ENCODE results near the gene NME4.
"Not testable (repeated sequence)": the region's sequence is repeated elsewhere in the genome, so short reads cannot be mapped to it uniquely, and the experiment has no call there.

Gene NME4

DNA sequence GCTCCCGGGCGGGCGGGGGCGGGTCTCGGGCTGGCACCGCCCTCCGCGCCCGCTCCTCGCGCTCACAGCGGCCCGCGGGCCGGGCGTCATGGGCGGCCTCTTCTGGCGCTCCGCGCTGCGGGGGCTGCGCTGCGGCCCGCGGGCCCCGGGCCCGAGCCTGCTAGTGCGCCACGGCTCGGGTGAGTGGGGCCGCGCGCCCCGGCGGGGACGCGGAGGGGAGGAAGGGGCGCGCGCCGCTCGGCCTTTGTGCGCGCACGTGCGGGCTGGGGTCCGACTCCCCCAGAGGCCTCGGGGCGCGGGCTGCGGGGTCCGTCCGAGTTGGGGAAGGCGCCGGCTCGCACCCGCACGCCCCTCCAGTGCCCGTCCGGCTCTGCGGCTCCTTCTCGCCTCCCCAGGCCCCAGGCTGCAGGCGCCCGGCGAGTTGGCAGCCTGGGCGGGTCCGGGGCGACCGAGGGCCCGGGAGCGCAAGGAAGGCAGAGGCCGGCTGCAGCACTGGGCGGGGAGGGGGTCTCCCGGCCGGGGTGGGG is at the start of gene NME4:
TSS of gene NME4 (plus strand) at position 65 of the 527 bp plus-strand sequence. CDS start at position 89, 24 bp downstream.
- TF ChIP-seq POLR2A (IDR thresholded peaks at IDR 0.05; ENCODE audit: low read length): peak; percentile 3
- TF ChIP-seq GATA1 (IDR thresholded peaks at IDR 0.05; ENCODE audit: low read depth, low read length): no peak
- DNase-seq: peak; percentile 64 to 67

- TF ChIP-seq GATA1 (IDR thresholded peaks at IDR 0.05; ENCODE audit: low read depth, low read length): no peak
- no peak for TF ChIP-seq POLR2A (IDR thresholded peaks at IDR 0.05; ENCODE audit: low read length)
- DNase-seq: no peak
Observed at GRCh38 chr16:347203-347602, 49.8 kb upstream of the NME4 start.

GRCh38 chr16:348495-348894 is 48.5 kb upstream of the NME4 start:
- DNase-seq: not testable (repeated sequence)

DNA sequence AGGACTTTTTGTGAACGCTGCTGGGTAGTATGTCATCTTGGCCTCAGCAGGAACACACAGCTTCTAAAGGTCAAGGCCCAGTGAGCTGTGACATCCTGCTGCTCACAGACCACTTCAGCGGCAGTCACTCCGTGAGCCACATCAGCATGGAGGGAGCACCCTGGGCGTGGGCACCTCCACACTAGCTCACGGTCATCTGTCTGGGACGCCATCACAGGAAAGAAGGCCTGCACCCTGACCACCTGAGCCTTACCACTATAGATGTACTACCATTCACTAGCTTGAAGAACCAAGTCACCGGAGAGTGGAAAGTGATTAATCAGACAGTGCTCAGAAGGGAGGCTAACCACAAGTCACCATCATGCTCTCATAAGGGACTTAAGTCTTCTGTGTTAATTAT is 47.8 kb upstream of the NME4 start:
- TF ChIP-seq GATA1 (IDR thresholded peaks at IDR 0.05; ENCODE audit: low read depth, low read length): no peak
- no peak for DNase-seq

GRCh38 chr16:350203-350602 is 46.8 kb upstream of the NME4 start:
- DNase-seq: no peak
- TF ChIP-seq GATA1 (IDR thresholded peaks at IDR 0.05; ENCODE audit: low read depth, low read length): no peak
- no peak for TF ChIP-seq POLR2A (IDR thresholded peaks at IDR 0.05; ENCODE audit: low read length)

DNA sequence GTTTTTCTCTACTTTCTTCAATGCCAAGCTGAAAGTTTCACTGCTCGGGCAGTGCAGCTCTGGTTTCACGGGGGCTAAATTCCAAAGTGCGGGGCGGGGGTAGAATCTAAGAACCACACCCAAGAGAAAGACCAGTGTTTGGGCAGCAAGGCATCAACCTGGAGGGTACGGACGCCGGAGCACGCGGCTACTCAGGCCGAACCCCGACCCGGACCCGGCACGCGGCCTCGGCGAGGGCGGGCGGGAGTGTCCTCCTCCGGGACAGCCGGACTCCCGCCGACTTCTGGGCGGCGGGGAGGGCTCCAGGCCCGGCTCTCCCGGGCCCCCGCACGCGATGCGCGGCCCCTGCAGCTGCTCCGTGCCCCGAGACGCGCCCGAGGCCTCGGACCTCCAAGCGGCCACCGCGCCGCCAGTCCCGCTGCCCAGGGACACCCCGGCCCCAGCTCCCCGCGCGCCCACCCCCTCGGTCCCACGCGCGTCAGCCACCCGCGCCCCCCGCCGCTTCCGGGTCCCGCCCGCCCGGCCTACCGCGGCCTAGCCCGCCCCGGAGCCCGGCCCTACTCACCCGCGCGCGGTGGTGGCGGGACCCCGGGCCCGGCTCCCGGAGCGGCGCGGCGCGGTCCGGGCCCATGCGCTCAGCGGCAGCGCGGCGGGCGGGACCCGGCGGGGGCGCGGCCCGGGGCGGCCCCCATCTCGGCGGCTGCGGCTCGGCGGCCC is 45.0 kb upstream of the NME4 start:
- no peak for TF ChIP-seq POLR2A (IDR thresholded peaks at IDR 0.05; ENCODE audit: low read length)
- TF ChIP-seq GATA1 (IDR thresholded peaks at IDR 0.05; ENCODE audit: low read depth, low read length): no peak
- DNase-seq: peak; percentile 52 to 64

DNA sequence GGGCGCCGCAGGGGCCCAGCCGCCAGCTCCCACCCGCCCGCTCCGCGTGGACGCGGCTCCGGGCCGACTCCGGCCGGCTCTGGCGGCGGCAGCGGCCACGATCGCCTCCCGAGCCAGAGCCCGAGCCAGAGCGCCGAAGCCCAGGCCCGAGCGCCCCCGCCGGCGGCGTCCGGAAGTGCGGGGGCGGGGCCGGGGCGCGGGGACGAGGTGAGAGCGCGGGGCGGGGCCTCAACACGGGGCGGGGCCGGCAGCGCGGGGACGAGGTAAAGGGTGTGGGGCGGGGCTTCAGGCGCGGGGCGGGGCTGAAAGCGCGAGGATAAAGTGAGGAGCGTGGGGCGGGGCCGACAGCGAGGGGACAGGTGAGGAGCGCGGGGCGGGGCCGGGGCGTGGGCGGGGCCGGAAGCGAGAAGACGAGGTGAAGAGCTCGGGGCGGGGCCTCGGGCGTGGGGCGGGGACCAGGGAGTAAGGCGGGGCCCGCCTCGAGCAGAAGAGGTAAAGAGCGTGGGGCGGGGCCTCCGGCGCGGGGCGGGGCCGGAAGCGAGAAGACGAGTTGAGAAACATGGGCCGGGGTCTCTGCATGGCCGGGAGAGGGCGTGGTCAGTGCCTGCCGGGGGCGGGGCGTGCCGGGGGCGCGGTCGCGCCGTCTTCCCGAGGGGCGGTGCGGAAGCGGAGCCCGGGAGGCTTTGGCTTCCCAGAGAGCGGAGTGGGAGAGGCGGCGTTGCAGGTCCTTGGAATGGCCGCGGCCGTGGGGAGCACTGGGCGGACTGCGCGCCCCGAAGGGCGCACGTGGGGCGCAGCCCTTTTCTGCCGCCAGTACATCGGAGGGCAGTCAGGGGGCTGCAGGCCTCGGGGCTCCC is 44.2 kb upstream of the NME4 start, which contains the start of gene AXIN1:
TSS of gene AXIN1 (minus strand) at position 177 of the 857 bp plus-strand sequence. CDS start 5,698 bp downstream, outside the sequence.
- DNase-seq: peak; percentile 93 to 96
- TF ChIP-seq GATA1 (IDR thresholded peaks at IDR 0.05; ENCODE audit: low read depth, low read length) (no peak), POLR2A (IDR thresholded peaks at IDR 0.05; ENCODE audit: low read length) (no peak)

GRCh38 chr16:353404-354290 is 43.4 kb upstream of the NME4 start:
- DNase-seq: no peak
- no peak for TF ChIP-seq POLR2A (IDR thresholded peaks at IDR 0.05; ENCODE audit: low read length)
- no peak for TF ChIP-seq GATA1 (IDR thresholded peaks at IDR 0.05; ENCODE audit: low read depth, low read length)

- DNase-seq: no peak
- no peak for TF ChIP-seq POLR2A (IDR thresholded peaks at IDR 0.05; ENCODE audit: low read length)
- TF ChIP-seq GATA1 (IDR thresholded peaks at IDR 0.05; ENCODE audit: low read depth, low read length): no peak
Observed at GRCh38 chr16:354291-354881, 42.6 kb upstream of the NME4 start.

GRCh38 chr16:354971-355461 is 42.0 kb upstream of the NME4 start:
- no peak for DNase-seq
- TF ChIP-seq GATA1 (IDR thresholded peaks at IDR 0.05; ENCODE audit: low read depth, low read length): no peak
- TF ChIP-seq POLR2A (IDR thresholded peaks at IDR 0.05; ENCODE audit: low read length): no peak

DNA sequence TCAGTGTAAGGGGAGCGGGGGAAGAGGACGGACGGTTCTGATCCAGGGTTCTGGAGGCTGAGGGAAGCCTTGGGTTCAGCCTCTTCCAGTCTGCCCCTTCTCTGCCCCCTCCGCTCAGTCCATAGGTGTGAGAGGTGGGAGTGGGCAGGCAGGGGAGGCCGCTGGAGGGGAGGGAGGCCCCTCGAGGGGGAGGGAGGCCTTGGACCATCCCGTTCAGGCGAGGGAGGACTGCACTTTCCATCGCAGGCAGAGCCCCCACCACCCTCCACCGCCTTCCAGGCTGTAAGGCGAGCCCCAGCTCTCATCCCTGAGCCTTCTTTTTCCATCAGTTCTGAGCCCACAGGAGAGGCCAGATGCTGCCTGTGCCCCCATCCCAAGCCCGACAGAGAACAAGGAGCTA is 40.3 kb upstream of the NME4 start:
- no peak for DNase-seq
- no peak for TF ChIP-seq GATA1 (IDR thresholded peaks at IDR 0.05; ENCODE audit: low read depth, low read length)
- no peak for TF ChIP-seq POLR2A (IDR thresholded peaks at IDR 0.05; ENCODE audit: low read length)

GRCh38 chr16:359067-359763 is 37.8 kb upstream of the NME4 start:
- DNase-seq: no peak
- TF ChIP-seq GATA1 (IDR thresholded peaks at IDR 0.05; ENCODE audit: low read depth, low read length): no peak
- no peak for TF ChIP-seq POLR2A (IDR thresholded peaks at IDR 0.05; ENCODE audit: low read length)
